Trophoblast cell (in vitro differentiated cells and primary cell): ENCODE results near the gene ESPL1.

Experiments used
- DNase-seq, 2 donors: peaks; one replicate each; pipeline ENCODE4 v3.0.0-alpha.2; 2016
- H2AFZ ChIP-seq: 2 replicates; pipeline ENCODE4 v1.6.1; 2013; ENCODE audit warnings: low read length, moderate library complexity, mild to moderate bottlenecking; ENCODE audit not compliant: insufficient read depth, poor library complexity
- H2AK5ac ChIP-seq: 2 replicates; pipeline ENCODE4 v1.6.1; 2013; ENCODE audit warnings: mild to moderate bottlenecking, low read length
- H2BK120ac ChIP-seq: 2 replicates; pipeline ENCODE4 v1.6.1; 2013; ENCODE audit warnings: low read length, mild to moderate bottlenecking, moderate library complexity; ENCODE audit not compliant: insufficient read depth, poor library complexity
- H2BK12ac ChIP-seq: 2 replicates; pipeline ENCODE4 v1.6.1; 2013; ENCODE audit warnings: mild to moderate bottlenecking, low read length, moderate library complexity
- H2BK5ac ChIP-seq: 2 replicates; pipeline ENCODE4 v1.6.1; 2013; ENCODE audit warnings: low read length, low read depth, moderate library complexity, mild to moderate bottlenecking; ENCODE audit not compliant: poor library complexity
- H3K14ac ChIP-seq: 2 replicates; pipeline ENCODE4 v1.6.1; 2013; ENCODE audit warnings: mild to moderate bottlenecking, low read length
- H3K18ac ChIP-seq: 2 replicates; pipeline ENCODE4 v1.6.1; 2013; ENCODE audit warnings: mild to moderate bottlenecking, low read length
- H3K23ac ChIP-seq: 2 replicates; pipeline ENCODE4 v1.6.1; 2013; ENCODE audit warnings: low read length
- H3K27ac ChIP-seq: 2 replicates; pipeline ENCODE4 v1.5.1; 2013; ENCODE audit warnings: low read depth, mild to moderate bottlenecking, inconsistent platforms, low read length, moderate library complexity
- H3K27me3 ChIP-seq: 2 replicates; pipeline ENCODE4 v1.6.1; 2013; ENCODE audit warnings: inconsistent platforms, mild to moderate bottlenecking, low read length, moderate library complexity; ENCODE audit not compliant: insufficient read depth
- H3K36me3 ChIP-seq, 2 experiments: 1 replicate in 1 of 2; 2 replicates in 1 of 2; pipeline ENCODE4 v1.6.1; 2013; ENCODE audit warnings: low read length in 2 of 2, mild to moderate bottlenecking in 2 of 2, moderate library complexity in 1 of 2; ENCODE audit not compliant: insufficient read depth in 2 of 2, control insufficient read depth in 1 of 2
- H3K4ac ChIP-seq: 2 replicates; pipeline ENCODE4 v1.6.1; 2013; ENCODE audit warnings: low read depth, mild to moderate bottlenecking, low read length, moderate library complexity
- H3K4me1 ChIP-seq, 2 experiments: 1 replicate in 1 of 2; 2 replicates in 1 of 2; pipeline ENCODE4 v1.6.1; 2013; ENCODE audit warnings: low read length in 2 of 2, mild to moderate bottlenecking in 2 of 2, moderate library complexity in 1 of 2; ENCODE audit not compliant: insufficient read depth in 2 of 2, control insufficient read depth in 1 of 2
- H3K4me2 ChIP-seq: 2 replicates; pipeline ENCODE4 v1.6.1; 2013; ENCODE audit warnings: inconsistent platforms, mild to moderate bottlenecking, low read length, moderate library complexity
- H3K4me3 ChIP-seq: 2 replicates; pipeline ENCODE4 v1.5.1; 2013; ENCODE audit warnings: mild to moderate bottlenecking, low read depth, low read length, inconsistent platforms
- H3K79me1 ChIP-seq: one replicate; pipeline ENCODE4 v1.6.1; 2013; ENCODE audit warnings: low read length
- H3K79me2 ChIP-seq: 2 replicates; pipeline ENCODE4 v1.6.1; 2013; ENCODE audit warnings: low read length, mild to moderate bottlenecking; ENCODE audit not compliant: control insufficient read depth, insufficient read depth, poor library complexity
- H3K9ac ChIP-seq: 2 replicates; pipeline ENCODE4 v1.6.1; 2013; ENCODE audit warnings: mild to moderate bottlenecking, low read length
- H3K9me3 ChIP-seq: 2 replicates; pipeline ENCODE4 v1.6.1; 2013; ENCODE audit warnings: low read depth, mild to moderate bottlenecking, control low read depth, inconsistent platforms, low read length; ENCODE audit not compliant: insufficient read depth
- H4K12ac ChIP-seq: 2 replicates; pipeline ENCODE4 v1.6.1; 2013; ENCODE audit warnings: low read depth, mild to moderate bottlenecking, low read length, moderate library complexity
- H4K8ac ChIP-seq: 2 replicates; pipeline ENCODE4 v1.6.1; 2013; ENCODE audit warnings: low read depth, mild to moderate bottlenecking, low read length, moderate library complexity
- H4K91ac ChIP-seq: one replicate; pipeline ENCODE4 v1.6.1; 2013; ENCODE audit warnings: low read depth, mild to moderate bottlenecking, low read length, moderate library complexity
- WGBS: extraction: QIAGEN DNeasy Blood & Tissue Kit; methylation state at CpG from one replicate; pipeline ENCODE4 v1.1.7; 2013; ENCODE audit warnings: missing lambda C conversion rate; ENCODE audit not compliant: insufficient read length, insufficient coverage; ENCODE audit errors: extremely low coverage; 5-methylcytosine and 5-hydroxymethylcytosine counted together

ESPL1 gene

DNA sequence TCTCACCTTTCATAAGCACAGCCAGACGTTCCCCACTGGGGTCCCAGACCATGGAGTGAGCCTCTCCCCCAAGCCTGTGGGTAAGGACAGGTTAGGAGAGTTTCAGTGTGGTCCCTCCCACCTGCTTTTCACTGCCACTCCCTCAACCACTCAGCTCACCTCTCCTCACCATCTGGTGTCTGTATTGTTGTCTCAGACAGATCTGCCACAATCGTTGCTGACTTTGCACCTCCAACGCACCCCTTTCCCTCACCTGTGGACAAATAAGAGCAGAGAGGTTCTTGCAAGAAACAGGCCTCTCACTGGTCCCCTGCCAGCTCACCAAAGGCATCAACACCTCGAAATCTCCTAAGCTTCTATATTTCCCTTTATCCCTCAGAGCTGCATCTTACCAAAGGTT lies 40.2 kb downstream of the ESPL1 start:
- H4K12ac ChIP-seq = no peak overlapping the region
- no peak overlapping the region for H2AK5ac ChIP-seq
- H4K91ac ChIP-seq = no peak overlapping the region
- DNase-seq = no peak
- H3K36me3 ChIP-seq = peaks cover 43 to 55% of the 10 kb centered on the region in 2 experiments
- no peak overlapping the region for H3K4me3 ChIP-seq
- no peaks in the 10 kb centered on the region for H3K79me2 ChIP-seq
- H3K27me3 ChIP-seq = no peaks in the 10 kb centered on the region
- no peak overlapping the region for H3K14ac ChIP-seq
- no peak overlapping the region for H2BK120ac ChIP-seq
- no peak overlapping the region for H2BK5ac ChIP-seq
- H3K4me1 ChIP-seq = no peaks in the 10 kb centered on the region
- H3K18ac ChIP-seq = no peak overlapping the region
- H2BK12ac ChIP-seq = no peak overlapping the region
- H3K4me2 ChIP-seq = no peak overlapping the region
- H3K9ac ChIP-seq = no peak overlapping the region
- no peak overlapping the region for H3K27ac ChIP-seq
- H3K4ac ChIP-seq = no peak overlapping the region
- H3K9me3 ChIP-seq = no peaks in the 10 kb centered on the region
- WGBS = no CpG with 5 or more reads among the region's 4 CpGs
- no peak overlapping the region for H2AFZ ChIP-seq
- H4K8ac ChIP-seq = no peak overlapping the region
- no peaks in the 10 kb centered on the region for H3K79me1 ChIP-seq
- H3K23ac ChIP-seq = no peak overlapping the region

DNA sequence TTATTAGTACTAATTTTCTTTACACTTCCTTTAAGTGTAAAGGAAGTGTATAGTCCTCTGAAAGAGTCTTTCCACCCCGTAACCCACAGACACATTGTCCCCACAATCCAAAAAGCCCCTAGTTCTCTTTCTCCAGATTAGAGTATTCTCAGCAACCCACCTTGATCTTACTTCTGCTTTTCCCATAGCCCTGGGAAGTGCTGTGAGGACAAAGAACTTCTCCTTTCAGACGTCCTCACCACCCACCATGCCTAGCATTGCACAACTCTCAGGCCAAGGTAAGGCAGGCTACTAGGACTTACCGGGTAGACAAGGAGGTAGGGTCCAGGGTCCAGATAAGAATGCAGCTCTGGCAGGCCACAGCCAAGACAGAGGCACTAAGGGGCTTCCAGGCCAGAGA lies 45.9 kb downstream of the ESPL1 start:
- peaks cover 18 to 30% of the 10 kb centered on the region in 2 experiments for H3K36me3 ChIP-seq
- H3K9me3 ChIP-seq = no peaks in the 10 kb centered on the region
- no peak overlapping the region for H4K91ac ChIP-seq
- H3K23ac ChIP-seq = no peak overlapping the region
- no peak overlapping the region for H3K9ac ChIP-seq
- H2AK5ac ChIP-seq = no peak overlapping the region
- no peak overlapping the region for H3K4ac ChIP-seq
- no peak overlapping the region for H2BK5ac ChIP-seq
- no peak overlapping the region for H3K27ac ChIP-seq
- no peaks in the 10 kb centered on the region for H3K79me1 ChIP-seq
- no CpG with 5 or more reads among the region's 3 CpGs for WGBS
- no peak overlapping the region for H4K8ac ChIP-seq
- no peak overlapping the region for H3K4me2 ChIP-seq
- no peak overlapping the region for H2BK120ac ChIP-seq
- H4K12ac ChIP-seq = no peak overlapping the region
- DNase-seq = no peak
- H3K4me1 ChIP-seq = no peaks in the 10 kb centered on the region
- no peaks in the 10 kb centered on the region for H3K27me3 ChIP-seq
- no peaks in the 10 kb centered on the region for H3K79me2 ChIP-seq
- no peak overlapping the region for H2BK12ac ChIP-seq
- H3K14ac ChIP-seq = no peak overlapping the region
- H2AFZ ChIP-seq = no peak overlapping the region
- no peak overlapping the region for H3K18ac ChIP-seq
- H3K4me3 ChIP-seq = no peak overlapping the region

DNA sequence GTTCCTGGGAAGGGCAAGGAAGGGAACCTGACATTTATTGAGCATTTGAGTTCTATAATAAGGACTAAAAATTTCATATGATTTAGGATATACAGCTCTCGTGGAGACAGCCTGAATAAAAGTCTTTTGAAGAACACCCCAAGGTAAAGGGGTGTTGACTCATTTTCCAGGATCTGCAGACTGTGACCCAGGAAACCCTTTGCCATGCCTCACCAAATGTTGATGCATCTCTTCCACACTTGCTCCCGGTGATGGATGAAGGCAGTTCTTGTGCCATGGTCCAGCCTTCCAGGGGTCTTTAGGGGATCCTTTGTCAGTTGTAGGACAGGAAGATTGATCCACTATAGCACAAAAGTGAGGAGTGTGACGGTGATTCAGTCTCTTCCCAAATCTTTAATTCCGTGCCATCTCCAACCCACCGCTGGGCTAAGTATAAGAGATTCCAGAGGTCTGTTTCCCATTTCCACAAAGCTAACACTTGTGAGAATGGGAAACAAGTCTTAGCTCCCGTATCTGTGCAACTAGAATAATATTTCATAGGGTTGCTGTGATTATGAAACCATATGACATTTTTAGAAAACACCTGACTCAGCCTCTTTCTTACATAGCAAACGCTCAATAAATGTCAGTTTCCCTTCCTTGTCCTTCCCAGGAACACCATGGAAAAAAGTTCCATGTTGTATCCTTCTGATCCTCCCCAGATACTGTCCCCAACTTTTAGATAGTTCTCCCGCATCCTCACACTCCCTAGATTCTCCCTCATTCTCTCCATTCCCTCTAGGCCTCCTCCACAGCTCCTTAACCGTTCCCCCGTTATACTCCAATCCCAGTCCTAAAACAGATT lies 52.5 kb downstream of the ESPL1 start:
- H3K14ac ChIP-seq = peak overlapping the region; percentile 27
- no peak overlapping the region for H2AFZ ChIP-seq
- H3K27ac ChIP-seq = no peak overlapping the region
- H3K79me1 ChIP-seq = peaks cover 9% of the 10 kb centered on the region
- H3K18ac ChIP-seq = peak overlapping the region; percentile 14
- H3K23ac ChIP-seq = no peak overlapping the region
- H2BK120ac ChIP-seq = no peak overlapping the region
- H3K9ac ChIP-seq = peak overlapping the region; percentile 82
- H2BK12ac ChIP-seq = no peak overlapping the region
- H3K9me3 ChIP-seq = no peaks in the 10 kb centered on the region
- no peak overlapping the region for H2BK5ac ChIP-seq
- no peak overlapping the region for H2AK5ac ChIP-seq
- peaks cover 0 to 9% of the 10 kb centered on the region in 2 experiments for H3K36me3 ChIP-seq
- DNase-seq = peak in 1 of 2 donors; percentile 28
- WGBS = no CpG with 5 or more reads among the region's 10 CpGs
- H3K4me2 ChIP-seq = peak overlapping the region; percentile 86
- H3K4me3 ChIP-seq = peak overlapping the region; percentile 78
- H3K4me1 ChIP-seq = peaks cover 3 to 14% of the 10 kb centered on the region in 2 experiments
- peaks cover 2% of the 10 kb centered on the region for H3K79me2 ChIP-seq
- H4K12ac ChIP-seq = peak overlapping the region; percentile 27
- H3K4ac ChIP-seq = no peak overlapping the region
- H4K8ac ChIP-seq = peak overlapping the region; percentile 57
- H3K27me3 ChIP-seq = peaks cover 6% of the 10 kb centered on the region
- H4K91ac ChIP-seq = peak overlapping the region; percentile 20

DNA sequence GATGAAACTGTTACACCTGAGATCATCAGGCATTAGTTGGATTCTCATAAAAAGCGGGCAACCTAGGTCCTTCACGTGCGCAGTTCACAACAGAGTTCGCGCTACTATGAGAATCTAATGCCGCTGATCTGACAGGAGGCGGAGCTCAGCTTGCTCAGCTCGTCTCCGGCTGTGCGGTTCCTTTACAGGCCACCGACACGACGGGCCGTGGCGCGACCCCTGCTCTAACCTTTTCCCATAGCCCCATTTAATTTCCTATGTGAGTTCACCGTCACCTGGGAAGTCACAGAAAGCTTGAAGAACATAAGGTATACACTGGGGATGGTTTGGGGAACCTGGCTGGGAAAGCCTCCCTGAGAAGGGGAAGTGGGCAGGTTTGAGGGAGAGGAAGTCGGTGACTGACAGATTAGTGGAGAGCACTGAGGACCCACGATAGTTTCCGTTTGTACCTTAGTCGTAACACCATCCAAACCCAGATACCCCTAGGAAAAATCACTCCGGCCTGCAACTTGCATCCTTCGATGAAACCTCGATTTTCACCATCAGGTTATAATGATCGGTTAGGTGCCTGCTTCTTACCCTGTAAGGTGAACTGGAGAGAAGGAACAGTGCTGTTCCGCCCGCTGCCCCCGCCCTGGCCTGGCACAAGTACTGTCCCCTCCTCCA lies 56.1 kb downstream of the ESPL1 start:
- Histone ChIP-seq H3K27me3 (peaks cover 19% of the 10 kb centered on the region), H2BK12ac (no peak overlapping the region), H2AK5ac (no peak overlapping the region), H3K14ac (peak overlapping the region; percentile 9), H3K4ac (no peak overlapping the region), H3K27ac (no peak overlapping the region), H4K12ac (no peak overlapping the region), H3K79me1 (peaks cover 9% of the 10 kb centered on the region), H2BK120ac (no peak overlapping the region), H3K4me2 (peak overlapping the region; percentile 96), H3K4me3 (no peak overlapping the region), H3K18ac (no peak overlapping the region), H2BK5ac (no peak overlapping the region), H3K79me2 (peaks cover 2% of the 10 kb centered on the region), H3K23ac (no peak overlapping the region), H4K91ac (no peak overlapping the region), H3K9me3 (peaks cover 2% of the 10 kb centered on the region), H2AFZ (peak overlapping the region; percentile 77), H3K9ac (peak overlapping the region; percentile 18), H4K8ac (peak overlapping the region; percentile 76), H3K36me3 (peaks cover 0 to 2% of the 10 kb centered on the region in 2 experiments), H3K4me1 (peaks cover 3 to 17% of the 10 kb centered on the region in 2 experiments)
- WGBS = no CpG with 5 or more reads among the region's 28 CpGs
- no peak for DNase-seq
